Mesothelial cell of epicardium (in vitro differentiated cells): ENCODE results near the gene PHOX2B. TPM values are rescaled to one million over a fixed set of nuclear protein-coding genes. Genes with fewer than 3 reads are reported as not detected.
"Not testable (repeated sequence)": the region's sequence is repeated elsewhere in the genome, so short reads cannot be mapped to it uniquely, and the experiment has no call there.

Source experiments
- DNase-seq, 2 experiments: peaks; one replicate each; pipeline ENCODE4 v3.0.0; 2021; ENCODE audit warnings: low spot score in 2 of 2; ENCODE audit not compliant: unreplicated experiment in 2 of 2
- H3K27ac Mint-ChIP-seq: 2 replicates; pipeline ENCODE4 v1.8.0; 2021; ENCODE audit warnings: mixed read lengths
- H3K27me3 Mint-ChIP-seq: 2 replicates; pipeline ENCODE4 v1.8.0; 2021; ENCODE audit warnings: low read depth, mixed read lengths
- H3K36me3 Mint-ChIP-seq: 2 replicates; pipeline ENCODE4 v1.8.0; 2021; ENCODE audit warnings: mixed read lengths
- H3K4me1 Mint-ChIP-seq: 2 replicates; pipeline ENCODE4 v1.8.0; 2021; ENCODE audit warnings: mixed read lengths
- H3K4me3 Mint-ChIP-seq: 2 replicates; pipeline ENCODE4 v1.8.0; 2021; ENCODE audit warnings: mild to moderate bottlenecking, moderate library complexity, mixed read lengths
- H3K9me3 Mint-ChIP-seq: 2 replicates; pipeline ENCODE4 v1.8.0; 2021; ENCODE audit warnings: mixed read lengths
- total RNA-seq: library from RNA; stranded (reverse); gene quantifications from 3 replicates; pipeline ENCODE4 v1.2.1, GENCODE V29; 2021
- TF ChIP-seq, protein P1 (sequence below): fragments of 200-600 bp; sonication (generic); IDR thresholded peaks from one replicate; pipeline ENCODE4 v1.5.0; 2021; ENCODE audit warnings: antibody characterized with exemption; ENCODE audit not compliant: unreplicated experiment

Gene PHOX2B
- total RNA-seq, 1 donor from 2014 or later: not detected

DNA sequence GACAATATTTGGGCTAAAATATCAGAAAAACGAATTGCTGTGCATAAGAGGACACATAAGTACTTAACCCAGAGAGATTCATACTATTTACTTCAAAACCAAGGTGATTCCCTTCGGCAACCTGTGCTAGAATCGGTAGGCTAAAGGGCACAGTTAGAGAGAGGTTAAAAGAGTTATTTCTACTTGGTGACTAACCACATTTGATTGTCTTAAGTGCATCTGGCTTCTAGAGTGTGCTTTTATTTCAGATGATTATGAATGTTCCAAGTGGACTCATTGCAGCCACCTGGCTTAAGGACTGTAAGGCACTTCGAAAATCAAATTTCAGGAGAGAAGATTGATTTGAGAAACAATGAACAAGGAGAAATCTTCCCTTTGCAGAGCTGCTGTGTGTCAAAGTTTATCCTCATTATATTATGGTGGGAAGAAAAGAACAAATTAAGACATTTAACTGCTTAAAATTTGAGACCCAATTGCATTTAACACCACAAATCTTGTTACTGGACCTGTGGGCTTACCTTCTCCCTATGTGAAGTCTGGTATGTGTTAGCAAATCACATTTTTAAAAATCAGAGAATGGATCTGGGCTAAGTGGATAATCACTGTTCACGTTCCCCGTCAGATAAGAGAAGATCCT lies 34.0 kb downstream of the PHOX2B start:
- H3K4me1 Mint-ChIP-seq: no peaks in the 10 kb centered on the region
- H3K27ac Mint-ChIP-seq: no peak overlapping the region
- TF ChIP-seq, protein P1, sequence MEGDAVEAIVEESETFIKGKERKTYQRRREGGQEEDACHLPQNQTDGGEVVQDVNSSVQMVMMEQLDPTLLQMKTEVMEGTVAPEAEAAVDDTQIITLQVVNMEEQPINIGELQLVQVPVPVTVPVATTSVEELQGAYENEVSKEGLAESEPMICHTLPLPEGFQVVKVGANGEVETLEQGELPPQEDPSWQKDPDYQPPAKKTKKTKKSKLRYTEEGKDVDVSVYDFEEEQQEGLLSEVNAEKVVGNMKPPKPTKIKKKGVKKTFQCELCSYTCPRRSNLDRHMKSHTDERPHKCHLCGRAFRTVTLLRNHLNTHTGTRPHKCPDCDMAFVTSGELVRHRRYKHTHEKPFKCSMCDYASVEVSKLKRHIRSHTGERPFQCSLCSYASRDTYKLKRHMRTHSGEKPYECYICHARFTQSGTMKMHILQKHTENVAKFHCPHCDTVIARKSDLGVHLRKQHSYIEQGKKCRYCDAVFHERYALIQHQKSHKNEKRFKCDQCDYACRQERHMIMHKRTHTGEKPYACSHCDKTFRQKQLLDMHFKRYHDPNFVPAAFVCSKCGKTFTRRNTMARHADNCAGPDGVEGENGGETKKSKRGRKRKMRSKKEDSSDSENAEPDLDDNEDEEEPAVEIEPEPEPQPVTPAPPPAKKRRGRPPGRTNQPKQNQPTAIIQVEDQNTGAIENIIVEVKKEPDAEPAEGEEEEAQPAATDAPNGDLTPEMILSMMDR: no peak
- no peak for DNase-seq
- H3K4me3 Mint-ChIP-seq: no peak overlapping the region
- no peaks in the 10 kb centered on the region for H3K36me3 Mint-ChIP-seq
- peaks cover 50% of the 10 kb centered on the region for H3K27me3 Mint-ChIP-seq
- no peaks in the 10 kb centered on the region for H3K9me3 Mint-ChIP-seq

GRCh38 chr4:41713768-41714167 lies 34.8 kb downstream of the PHOX2B start:
- Mint-ChIP-seq H3K9me3 (no peaks in the 10 kb centered on the region), H3K4me3 (no peak overlapping the region), H3K27me3 (peaks cover 47% of the 10 kb centered on the region), H3K4me1 (no peaks in the 10 kb centered on the region), H3K36me3 (no peaks in the 10 kb centered on the region), H3K27ac (no peak overlapping the region)
- TF ChIP-seq, protein P1: no peak
- DNase-seq: no peak

DNA sequence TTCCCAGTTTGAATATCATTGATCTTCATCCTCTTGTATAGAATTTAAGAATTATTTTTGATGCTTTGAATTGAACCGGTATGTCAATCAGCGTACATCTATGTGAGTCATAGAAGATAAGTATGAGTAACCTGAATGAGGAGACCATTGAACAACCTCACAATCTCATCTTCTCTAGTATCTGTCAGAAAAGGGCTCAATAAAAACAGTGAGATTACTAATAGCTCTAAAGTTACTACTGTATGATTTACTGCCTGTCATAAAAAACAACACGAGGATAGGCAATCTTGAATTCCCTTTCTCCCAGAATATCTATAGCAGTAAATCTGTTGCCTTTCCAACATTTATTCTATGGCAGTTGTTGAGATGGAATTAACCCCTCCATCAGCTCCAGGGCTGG lies 36.1 kb downstream of the PHOX2B start:
- Mint-ChIP-seq H3K4me1 (no peaks in the 10 kb centered on the region), H3K9me3 (no peaks in the 10 kb centered on the region), H3K27ac (no peak overlapping the region), H3K36me3 (no peaks in the 10 kb centered on the region), H3K27me3 (peaks cover 49% of the 10 kb centered on the region), H3K4me3 (no peak overlapping the region)
- DNase-seq: no peak
- TF ChIP-seq, protein P1: no peak

DNA sequence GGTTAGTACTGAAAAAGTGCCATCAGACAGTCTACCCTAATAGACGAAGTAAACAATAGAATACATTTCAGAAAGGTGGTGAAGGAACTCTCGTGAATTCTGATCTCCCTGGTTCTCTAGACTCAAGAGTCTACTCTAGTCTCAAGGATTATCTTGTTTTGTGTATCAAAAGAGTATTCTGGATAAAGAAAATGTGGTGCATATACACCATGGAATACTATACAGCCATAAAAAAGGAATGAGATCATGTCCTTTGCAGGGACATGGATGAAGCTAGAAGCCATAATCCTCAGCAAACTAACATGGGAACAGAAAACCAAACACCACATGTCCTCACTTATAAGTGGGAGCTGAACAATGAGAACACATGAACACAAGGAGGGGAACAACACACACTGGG lies 36.9 kb downstream of the PHOX2B start:
- not testable (repeated sequence) for H3K27ac Mint-ChIP-seq, DNase-seq, H3K9me3 Mint-ChIP-seq, H3K36me3 Mint-ChIP-seq, H3K4me3 Mint-ChIP-seq, H3K4me1 Mint-ChIP-seq
- H3K27me3 Mint-ChIP-seq: peaks cover 46% of the 10 kb centered on the region

- Mint-ChIP-seq H3K4me1 (no peaks in the 10 kb centered on the region), H3K27ac (no peak overlapping the region), H3K9me3 (peaks cover 3% of the 10 kb centered on the region), H3K36me3 (no peaks in the 10 kb centered on the region), H3K4me3 (no peak overlapping the region), H3K27me3 (peaks cover 45% of the 10 kb centered on the region)
- DNase-seq: no peak
- TF ChIP-seq, protein P1: no peak
These were observed 38.6 kb downstream of the PHOX2B start for GRCh38 chr4:41709844-41710481.

- Mint-ChIP-seq H3K4me3 (no peak overlapping the region), H3K27me3 (peaks cover 60% of the 10 kb centered on the region), H3K4me1 (no peaks in the 10 kb centered on the region), H3K9me3 (peaks cover 3% of the 10 kb centered on the region), H3K27ac (no peak overlapping the region), H3K36me3 (no peaks in the 10 kb centered on the region)
- TF ChIP-seq, protein P1: no peak
- DNase-seq: no peak
These were observed 44.7 kb downstream of the PHOX2B start for GRCh38 chr4:41703785-41704184.
